HepG2 (cell line): ENCODE data around the gene CPNE2. TPM values are rescaled to one million over a fixed set of nuclear protein-coding genes. Genes with fewer than 3 reads are reported as not detected.

Experiments used
- ATAC-seq: fragments of 200-7000 bp; cut with Tn5 transposase; 3 replicates; pipeline ENCODE4 v1.9.1; 2020; ENCODE audit warnings: mild to moderate bottlenecking, moderate library complexity
- BruUV-seq: library from RNA; stranded (reverse); fragments of 400-500 nt; replicated peaks from 2 replicates; lab custom pipeline; 2021; lab: Mats Ljungman, UMichigan
- CTCF ChIA-PET: fragments of 300-600 bp; formaldehyde crosslinking; extraction: SDS; loops from one replicate; lab custom pipeline; 2021; ENCODE audit warnings: low total read pairs, inconsistent platforms, low intra/inter-chr PET ratio; lab: Yijun Ruan, JAX
- POLR2A ChIA-PET: fragments of 350-600 bp; sonication (Branson Sonifier 250); formaldehyde crosslinking; loops from one replicate; lab custom pipeline; 2020; ENCODE audit warnings: antibody characterized with exemption, inconsistent platforms; lab: Yijun Ruan, JAX
- DNase-seq: peaks from one replicate; pipeline ENCODE4 v3.0.0-alpha.2; 2015; ENCODE audit warnings: low spot score
- FAIRE-seq: peaks from 3 replicates; lab custom pipeline; 2011; peaks lifted over from hg19 to GRCh38; lab: Jason Lieb, UNC
- H2AFZ ChIP-seq: one replicate; pipeline ENCODE4 v1.6.1; 2011; ENCODE audit warnings: low read length, inconsistent platforms
- H3K27ac ChIP-seq: fragments of 300-600 bp; 3 replicates; pipeline ENCODE4 v1.8.0; 2011; ENCODE audit warnings: mixed run types, mild to moderate bottlenecking, mixed read lengths, low read length, inconsistent platforms; ENCODE audit not compliant: insufficient read depth; ENCODE audit errors: extremely low read length
- H3K27me3 ChIP-seq, 2 experiments: fragments of 200-600 bp in 1 of 2; 2 replicates in 1 of 2; 3 replicates in 1 of 2; pipeline versions ENCODE4 v1.6.0 to v1.8.0; 2011; ENCODE audit warnings: low read length in 2 of 2, mild to moderate bottlenecking in 2 of 2, moderate library complexity in 2 of 2, inconsistent platforms in 1 of 2; ENCODE audit not compliant: insufficient read depth in 2 of 2, control insufficient read depth in 1 of 2
- H3K36me3 ChIP-seq, 2 experiments: fragments of 200-600 bp in 1 of 2; replicated peaks in 1 of 2; 2 replicates in 1 of 2; 3 replicates in 1 of 2; pipeline versions ENCODE4 v1.5.1 to v1.8.0; 2011; ENCODE audit warnings: low read length in 2 of 2, inconsistent platforms in 1 of 2; ENCODE audit not compliant: insufficient read depth in 2 of 2, control insufficient read depth in 1 of 2
- H3K4me1 ChIP-seq: 2 replicates; pipeline ENCODE4 v1.5.1; 2012; ENCODE audit warnings: low read length, inconsistent platforms; ENCODE audit not compliant: insufficient read depth
- H3K4me2 ChIP-seq: 2 replicates; pipeline ENCODE4 v1.6.0; 2011; ENCODE audit warnings: low read depth, low read length, inconsistent platforms
- H3K4me3 ChIP-seq, 3 experiments: fragments of 200-600 bp in 1 of 3; sonication (generic), shearing (Covaris generic) in 1 of 3; replicated peaks in 1 of 3; 2 replicates each; pipeline ENCODE4 v1.5.1; 2011 to 2016; ENCODE audit warnings: low read length in 3 of 3, inconsistent platforms in 2 of 3, low read depth in 2 of 3, mild to moderate bottlenecking in 2 of 3, control low read depth in 1 of 3, mixed read lengths in 1 of 3; ENCODE audit not compliant: insufficient read depth in 1 of 3
- H3K79me2 ChIP-seq: one replicate; pipeline ENCODE4 v1.6.1; 2011; ENCODE audit warnings: low read length, inconsistent platforms; ENCODE audit not compliant: insufficient read depth
- H3K9ac ChIP-seq: 2 replicates; pipeline ENCODE4 v1.6.0; 2011; ENCODE audit warnings: mild to moderate bottlenecking, low read depth, low read length, inconsistent platforms; ENCODE audit not compliant: insufficient read depth
- H3K9me3 ChIP-seq: 2 replicates; pipeline ENCODE4 v1.5.1; 2012; ENCODE audit warnings: mild to moderate bottlenecking, low read length
- H4K20me1 ChIP-seq: 2 replicates; pipeline ENCODE4 v1.6.0; 2011; ENCODE audit warnings: inconsistent platforms, mild to moderate bottlenecking, low read length, moderate library complexity; ENCODE audit not compliant: insufficient read depth
- ATRX ChIP-seq: sonication (generic); formaldehyde crosslinking; IDR thresholded peaks from 2 replicates; pipeline ENCODE4 v1.4.0; 2020; ENCODE audit warnings: missing genetic modification reagents, borderline replicate concordance
- CBX5 ChIP-seq: sonication (generic); formaldehyde crosslinking; IDR thresholded peaks from 2 replicates; pipeline ENCODE4 v1.4.0; 2020; ENCODE audit warnings: missing genetic modification reagents, borderline replicate concordance
- DNMT1 ChIP-seq: sonication (generic); formaldehyde crosslinking; IDR thresholded peaks from 2 replicates; pipeline ENCODE4 v1.5.1; 2020; ENCODE audit warnings: mild to moderate bottlenecking, missing genetic modification reagents
- GPBP1L1 ChIP-seq: sonication (generic); formaldehyde crosslinking; IDR thresholded peaks from 2 replicates; pipeline ENCODE4 v1.5.0; 2020; ENCODE audit warnings: mild to moderate bottlenecking, missing genetic modification reagents
- MAFK ChIP-seq, 2 experiments: IDR thresholded peaks in 1 of 2; conservative IDR thresholded peaks in 1 of 2; 2 replicates each; pipeline ENCODE4 v1.6.1; 2011; ENCODE audit warnings: improper control_type of control experiment in 2 of 2, low read length in 2 of 2
- MED13 ChIP-seq: sonication (generic); formaldehyde crosslinking; IDR thresholded peaks from 2 replicates; pipeline ENCODE4 v1.5.0; 2020; ENCODE audit warnings: missing genetic modification reagents
- ZBTB37 ChIP-seq: sonication (generic); formaldehyde crosslinking; IDR thresholded peaks from 2 replicates; pipeline ENCODE4 v1.4.0; 2020; ENCODE audit warnings: mild to moderate bottlenecking, missing genetic modification reagents
- ZNF556 ChIP-seq: sonication (generic); formaldehyde crosslinking; IDR thresholded peaks from 2 replicates; pipeline ENCODE4 v1.4.0; 2020; ENCODE audit warnings: mild to moderate bottlenecking, missing genetic modification reagents, borderline replicate concordance
- WGBS: methylation state at CpG from one replicate; pipeline ENCODE4 v1.1.6; 2017; ENCODE audit warnings: low lambda C conversion rate; 5-methylcytosine and 5-hydroxymethylcytosine counted together
- in situ Hi-C: cut with HindIII; loops from 2 replicates; pipeline ENCODE4 v1.10.0; 2017; ENCODE audit warnings: low pct_unique_long_range_greater_than_20kb; ENCODE audit not compliant: extremely low pct_ligation_motif_present
- intact Hi-C: fragments of 100-400 bp; cut with micrococcal nuclease; formaldehyde crosslinking; loops from one replicate; pipeline ENCODE4 v1.10.0; 2022; ENCODE audit not compliant: unreplicated experiment
- polyA plus RNA-seq, 8 experiments: library from polyadenylated mRNA; depleted of rRNA in 3 of 8; stranded (reverse) in 7 of 8; unstranded in 1 of 8; fragments of >200 nt; fragmentation: Illumina TruSeq in 4 of 8; extraction: Trizol in 4 of 8; gene quantifications; 2 replicates each; pipeline versions ENCODE4 v1.2.1 to v1.2.3, GENCODE V29; 2011 to 2016; ENCODE audit warnings: low read depth in 4 of 8, missing spikeins in 1 of 8, mixed read lengths in 1 of 8; ENCODE audit not compliant: insufficient read depth in 1 of 8
- total RNA-seq, 5 experiments: library from RNA; depleted of rRNA; stranded (reverse); fragments of >200 nt; fragmentation: Illumina TruSeq; extraction: Trizol; gene quantifications; 2 replicates each; pipeline ENCODE4 v1.2.3, GENCODE V29; 2016; ENCODE audit warnings: low read depth in 1 of 5

The CPNE2 gene
- total and polyA plus RNA-seq, 2 of the 13 experiments (the other 11 are each of a cell fraction or from before 2014, with no cell fraction given): 10.6 to 23.3 TPM

- Histone ChIP-seq H3K4me2 (no peak overlapping the region), H3K79me2 (no peaks in the 10 kb centered on the region), H3K9me3 (no peaks in the 10 kb centered on the region), H3K27me3 (no peaks in the 10 kb centered on the region; a peak in 1 of 5 replicates), H4K20me1 (no peaks in the 10 kb centered on the region), H3K36me3 (no peaks in the 10 kb centered on the region), H3K27ac (no peak overlapping the region), H3K9ac (no peak overlapping the region), H3K4me1 (peaks cover 6% of the 10 kb centered on the region), H3K4me3 (no peak overlapping the region), H2AFZ (no peak overlapping the region)
- POLR2A ChIA-PET: interaction anchor here (1.6 kb wide), 1 partner anchor 24 kb away, joined by 4 read pairs; no protein-coding TSS in a partner anchor
- WGBS: 67% methylated on average over 5 of the region's 5 CpGs
- intact Hi-C loops: no loop called here
- ATAC-seq: no peak
- FAIRE-seq: no peak
- in situ Hi-C loops: no loop called here
- no TSS peak for BruUV-seq
- CTCF ChIA-PET: no interaction called here
- no peak for DNase-seq
- TF ChIP-seq MAFK (conservative IDR thresholded peaks at IDR 0.05 in 1 of 2, IDR thresholded peaks at IDR 0.05 in 1 of 2; ENCODE audit: low read length in 2 of 2) (no peak), ZNF556 (no peak), ZBTB37 (CRISPR knock-in tag) (no peak), GPBP1L1 (CRISPR knock-in tag) (no peak), CBX5 (CRISPR knock-in tag) (no peak), ATRX (CRISPR knock-in tag) (no peak), MED13 (CRISPR knock-in tag) (no peak), DNMT1 (no peak)
These were observed 34.8 kb downstream of the CPNE2 start for GRCh38 chr16:57127037-57127763.
